Mesendoderm (in vitro differentiated cells): ENCODE measurements around the gene SCP2.

Source experiments
- DNase-seq: peaks from one replicate; pipeline ENCODE4 v3.0.0; 2013
- H2AK5ac ChIP-seq: 2 replicates; pipeline ENCODE4 v1.6.1; 2013; ENCODE audit warnings: low read length, inconsistent platforms
- H2BK120ac ChIP-seq: 2 replicates; pipeline ENCODE4 v1.6.1; 2013; ENCODE audit warnings: low read depth, mild to moderate bottlenecking, low read length, moderate library complexity, mixed read lengths
- H2BK15ac ChIP-seq: replicated peaks from 2 replicates; pipeline ENCODE4 v1.6.1; 2013; ENCODE audit warnings: low read depth, mild to moderate bottlenecking, moderate library complexity
- H2BK5ac ChIP-seq: 2 replicates; pipeline ENCODE4 v1.6.1; 2013; ENCODE audit warnings: low read length, inconsistent platforms
- H3K18ac ChIP-seq: 2 replicates; pipeline ENCODE4 v1.6.1; 2013; ENCODE audit warnings: mild to moderate bottlenecking, low read length, mixed read lengths
- H3K23ac ChIP-seq: one replicate; pipeline ENCODE4 v1.6.1; 2013; ENCODE audit warnings: low read length
- H3K27ac ChIP-seq: 2 replicates; pipeline ENCODE4 v1.5.1; 2013; ENCODE audit warnings: low read depth, mild to moderate bottlenecking, inconsistent platforms, low read length, moderate library complexity
- H3K27me3 ChIP-seq: 2 replicates; pipeline ENCODE4 v1.6.1; 2013; ENCODE audit warnings: low read length, control low read depth, mild to moderate bottlenecking, inconsistent platforms; ENCODE audit not compliant: insufficient read depth, poor library complexity
- H3K36me3 ChIP-seq: 2 replicates; pipeline ENCODE4 v1.6.1; 2013; ENCODE audit warnings: low read length, inconsistent platforms; ENCODE audit not compliant: control insufficient read depth, insufficient read depth
- H3K4ac ChIP-seq: one replicate; pipeline ENCODE4 v1.6.1; 2013; ENCODE audit warnings: low read depth, mild to moderate bottlenecking, low read length, moderate library complexity
- H3K4me1 ChIP-seq: 2 replicates; pipeline ENCODE4 v1.6.1; 2013; ENCODE audit warnings: low read depth, low read length, inconsistent platforms; ENCODE audit not compliant: control insufficient read depth
- H3K4me2 ChIP-seq: 2 replicates; pipeline ENCODE4 v1.6.1; 2013; ENCODE audit warnings: low read length
- H3K4me3 ChIP-seq: 2 replicates; pipeline ENCODE4 v1.5.1; 2013; ENCODE audit warnings: mild to moderate bottlenecking, low read length
- H3K56ac ChIP-seq: one replicate; pipeline ENCODE4 v1.6.1; 2013; ENCODE audit warnings: low read length
- H3K79me1 ChIP-seq: 2 replicates; pipeline ENCODE4 v1.6.1; 2013; ENCODE audit warnings: low read length, inconsistent platforms
- H3K79me2 ChIP-seq: 2 replicates; pipeline ENCODE4 v1.6.1; 2013; ENCODE audit warnings: mild to moderate bottlenecking, low read length; ENCODE audit not compliant: control insufficient read depth, insufficient read depth
- H3K9ac ChIP-seq: 2 replicates; pipeline ENCODE4 v1.6.1; 2013; ENCODE audit warnings: low read length, inconsistent platforms
- H4K5ac ChIP-seq: one replicate; pipeline ENCODE4 v1.6.1; 2013; ENCODE audit warnings: low read length
- H4K8ac ChIP-seq: one replicate; pipeline ENCODE4 v1.6.1; 2013; ENCODE audit warnings: low read depth, mild to moderate bottlenecking, control low read depth, low read length, moderate library complexity
- WGBS: extraction: QIAGEN DNeasy Blood & Tissue Kit; methylation state at CpG from one replicate; pipeline ENCODE4 v1.1.7; 2013; ENCODE audit warnings: low lambda C conversion rate, missing lambda C conversion rate; ENCODE audit not compliant: insufficient coverage; ENCODE audit errors: extremely low coverage; 5-methylcytosine and 5-hydroxymethylcytosine counted together

Gene SCP2

DNA sequence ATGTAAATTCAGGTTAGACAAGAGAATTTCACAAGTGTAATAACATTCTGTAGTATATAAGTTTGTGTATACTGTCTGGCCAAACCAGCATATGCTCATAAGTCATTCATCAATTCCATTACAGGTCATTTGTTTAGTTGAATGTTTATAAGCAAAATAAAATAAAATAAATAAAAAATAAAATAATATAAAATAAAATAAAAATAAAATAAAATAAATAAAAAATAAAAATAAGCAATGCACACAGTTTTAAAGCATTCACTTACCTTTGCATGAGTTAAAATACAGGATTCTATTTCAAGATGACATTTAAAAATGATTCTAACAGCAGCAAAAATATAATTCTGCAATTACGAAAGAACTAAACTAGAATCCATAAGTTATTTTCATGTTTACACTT, 144.8 kb downstream of the SCP2 start:
- Histone ChIP-seq H3K9ac (no peak overlapping the region), H4K8ac (no peak overlapping the region), H3K4me1 (no peaks in the 10 kb centered on the region), H3K18ac (no peak overlapping the region), H4K5ac (no peak overlapping the region), H3K27ac (no peak overlapping the region), H2BK15ac (no peak overlapping the region), H3K79me1 (no peaks in the 10 kb centered on the region), H3K23ac (no peak overlapping the region), H3K56ac (no peak overlapping the region), H2AK5ac (no peak overlapping the region), H2BK5ac (no peak overlapping the region), H3K4me3 (no peak overlapping the region), H2BK120ac (no peak overlapping the region), H3K79me2 (no peaks in the 10 kb centered on the region), H3K27me3 (no peaks in the 10 kb centered on the region), H3K36me3 (no peaks in the 10 kb centered on the region), H3K4ac (no peak overlapping the region), H3K4me2 (no peak overlapping the region)
- no peak for DNase-seq
- WGBS = no CpG with 5 or more reads among the region's 1 CpG

DNA sequence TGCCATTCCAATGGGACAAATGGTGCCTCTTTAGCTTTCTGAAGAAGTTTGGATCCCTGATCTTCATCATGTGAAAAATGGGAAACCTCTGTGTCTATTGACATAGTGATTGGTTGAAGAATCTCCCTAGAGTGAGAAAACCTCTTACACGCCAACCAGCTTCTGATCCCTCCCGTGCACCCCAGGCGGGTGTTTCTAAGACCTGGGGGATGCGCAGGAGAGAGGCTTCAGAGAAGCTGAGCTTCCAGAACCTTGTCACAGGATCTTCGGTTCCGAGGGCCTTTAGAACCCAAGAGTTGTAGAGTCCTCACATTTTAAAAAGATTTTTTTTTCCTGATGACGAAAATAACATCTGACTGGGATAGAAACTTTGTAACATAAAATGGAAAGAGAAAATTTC, 146.2 kb downstream of the SCP2 start:
- no peaks in the 10 kb centered on the region for H3K36me3 ChIP-seq
- H4K5ac ChIP-seq = no peak overlapping the region
- no peak for DNase-seq
- H3K27me3 ChIP-seq = no peaks in the 10 kb centered on the region
- H3K23ac ChIP-seq = no peak overlapping the region
- H3K18ac ChIP-seq = no peak overlapping the region
- no peak overlapping the region for H3K4me2 ChIP-seq
- H3K79me2 ChIP-seq = no peaks in the 10 kb centered on the region
- no CpG with 5 or more reads among the region's 7 CpGs for WGBS
- H3K9ac ChIP-seq = no peak overlapping the region
- no peak overlapping the region for H3K4me3 ChIP-seq
- no peak overlapping the region for H3K56ac ChIP-seq
- no peak overlapping the region for H3K4ac ChIP-seq
- H3K27ac ChIP-seq = no peak overlapping the region
- no peaks in the 10 kb centered on the region for H3K79me1 ChIP-seq
- no peak overlapping the region for H2AK5ac ChIP-seq
- H2BK5ac ChIP-seq = no peak overlapping the region
- no peak overlapping the region for H2BK15ac ChIP-seq
- H2BK120ac ChIP-seq = no peak overlapping the region
- no peak overlapping the region for H4K8ac ChIP-seq
- no peaks in the 10 kb centered on the region for H3K4me1 ChIP-seq

DNA sequence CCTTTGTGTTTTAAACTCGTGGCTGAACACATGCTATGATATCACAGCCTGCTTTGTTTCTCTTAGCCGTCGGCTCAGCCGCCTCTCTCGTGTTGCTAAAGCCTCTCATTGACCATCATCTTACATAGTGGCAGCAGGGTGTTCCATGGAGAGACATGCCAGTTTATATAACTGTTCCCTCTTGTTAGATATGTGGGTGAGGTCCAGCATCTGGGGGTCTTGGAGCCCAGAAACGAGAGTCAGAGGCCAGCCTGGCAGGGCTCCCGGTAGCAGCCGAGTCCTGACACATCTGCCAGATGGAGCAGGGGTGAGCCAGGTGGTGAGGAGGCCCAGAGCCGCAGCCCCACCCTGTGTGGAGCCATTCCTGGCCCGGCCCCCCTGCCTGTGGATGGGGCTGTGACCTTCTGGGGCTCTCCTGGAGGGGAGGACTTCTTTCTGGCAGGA, 146.8 kb downstream of the SCP2 start:
- no peak overlapping the region for H4K8ac ChIP-seq
- H3K4me2 ChIP-seq = no peak overlapping the region
- H3K36me3 ChIP-seq = no peaks in the 10 kb centered on the region
- H3K4me1 ChIP-seq = no peaks in the 10 kb centered on the region
- H4K5ac ChIP-seq = no peak overlapping the region
- no peak overlapping the region for H3K18ac ChIP-seq
- H2BK5ac ChIP-seq = no peak overlapping the region
- no CpG with 5 or more reads among the region's 10 CpGs for WGBS
- H3K9ac ChIP-seq = no peak overlapping the region
- H2BK15ac ChIP-seq = no peak overlapping the region
- no peak overlapping the region for H3K23ac ChIP-seq
- H3K4ac ChIP-seq = no peak overlapping the region
- no peak overlapping the region for H3K4me3 ChIP-seq
- H2BK120ac ChIP-seq = no peak overlapping the region
- H3K27ac ChIP-seq = no peak overlapping the region
- no peaks in the 10 kb centered on the region for H3K79me1 ChIP-seq
- no peaks in the 10 kb centered on the region for H3K27me3 ChIP-seq
- H3K79me2 ChIP-seq = no peaks in the 10 kb centered on the region
- no peak overlapping the region for H3K56ac ChIP-seq
- no peak for DNase-seq
- no peak overlapping the region for H2AK5ac ChIP-seq

DNA sequence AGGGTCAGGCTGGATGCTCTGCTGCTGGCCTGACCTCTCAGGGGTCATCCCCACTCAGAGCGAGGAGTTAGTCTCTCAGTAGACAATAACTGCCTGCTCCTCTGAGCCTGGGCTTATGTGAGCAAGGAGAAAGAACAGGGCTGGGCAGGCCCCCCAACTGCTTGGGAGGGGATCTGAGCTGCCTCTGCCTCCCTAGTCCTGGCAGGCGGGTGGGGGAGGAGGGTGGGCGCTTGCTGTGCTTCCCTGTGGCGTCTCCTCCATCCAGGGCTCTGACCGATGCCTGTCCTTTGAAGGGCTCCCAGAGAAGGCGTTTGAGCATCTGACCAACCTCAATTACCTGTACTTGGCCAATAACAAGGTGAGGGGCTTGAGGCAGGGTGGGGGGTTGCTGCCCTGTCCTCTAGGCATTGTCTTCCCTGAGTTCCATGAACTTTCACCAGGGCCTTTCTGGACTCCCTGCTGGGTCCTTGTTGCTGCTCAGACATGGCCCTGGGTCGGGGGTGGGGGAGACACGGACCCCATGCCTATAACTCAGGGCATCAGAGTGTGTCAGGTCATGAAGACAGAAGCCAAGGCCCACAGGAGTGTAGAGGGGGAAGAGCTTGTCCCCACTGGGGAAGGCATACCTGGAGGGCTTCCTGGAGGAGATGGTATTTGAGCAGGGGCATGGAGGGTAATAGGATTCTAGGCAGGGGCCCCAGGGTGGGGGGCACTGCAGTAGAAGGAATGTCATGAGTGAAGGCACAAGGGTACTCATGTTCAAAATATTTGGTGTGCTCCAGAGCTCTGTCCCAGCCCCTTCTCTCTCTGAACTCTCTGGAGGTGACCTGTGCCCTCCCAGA, 147.5 kb downstream of the SCP2 start:
- no peaks in the 10 kb centered on the region for H3K4me1 ChIP-seq
- H3K4me3 ChIP-seq = no peak overlapping the region

DNA sequence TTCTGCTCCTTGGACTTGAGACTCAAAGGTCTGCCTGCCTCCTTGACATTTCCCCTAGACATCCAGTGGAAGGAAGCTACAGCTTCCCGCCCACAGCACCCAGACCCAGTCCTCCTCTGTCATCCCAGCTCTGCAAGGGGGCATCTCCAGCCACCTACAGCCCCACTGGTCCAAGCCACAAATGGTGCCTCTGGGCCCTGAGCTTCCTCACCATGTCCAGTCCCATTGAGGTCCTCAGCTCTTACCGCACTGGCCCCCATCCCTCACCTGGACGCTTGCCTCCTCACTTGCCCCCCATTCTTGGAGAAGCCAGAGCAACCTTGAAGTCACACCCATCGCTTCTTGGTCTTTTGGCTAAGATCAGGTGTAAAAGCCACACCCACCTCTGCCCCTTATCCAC, 148.1 kb downstream of the SCP2 start:
- Histone ChIP-seq H3K9ac (no peak overlapping the region), H2AK5ac (no peak overlapping the region), H3K56ac (no peak overlapping the region), H2BK5ac (no peak overlapping the region), H3K4ac (no peak overlapping the region), H4K5ac (no peak overlapping the region), H3K36me3 (no peaks in the 10 kb centered on the region), H3K4me1 (no peaks in the 10 kb centered on the region), H2BK15ac (no peak overlapping the region), H3K79me2 (no peaks in the 10 kb centered on the region), H3K27me3 (no peaks in the 10 kb centered on the region), H2BK120ac (no peak overlapping the region), H3K4me2 (no peak overlapping the region), H3K18ac (no peak overlapping the region), H3K23ac (no peak overlapping the region), H3K79me1 (no peaks in the 10 kb centered on the region), H4K8ac (no peak overlapping the region), H3K27ac (no peak overlapping the region), H3K4me3 (no peak overlapping the region)
- no CpG with 5 or more reads among the region's 4 CpGs for WGBS
- DNase-seq = no peak

More for the DNA sequence above, 147.5 kb downstream of the SCP2 start:
- H3K23ac ChIP-seq = no peak overlapping the region
- no peak overlapping the region for H3K4me2 ChIP-seq
- no peaks in the 10 kb centered on the region for H3K27me3 ChIP-seq
- no peaks in the 10 kb centered on the region for H3K36me3 ChIP-seq
- H3K9ac ChIP-seq = no peak overlapping the region
- H4K5ac ChIP-seq = no peak overlapping the region
- H3K27ac ChIP-seq = no peak overlapping the region
- no peak overlapping the region for H3K4ac ChIP-seq
- no peak overlapping the region for H2BK5ac ChIP-seq
- no peak overlapping the region for H3K18ac ChIP-seq
- H3K79me1 ChIP-seq = no peaks in the 10 kb centered on the region
- no peak for DNase-seq
- H4K8ac ChIP-seq = no peak overlapping the region
- WGBS = no CpG with 5 or more reads among the region's 8 CpGs
- H2BK15ac ChIP-seq = no peak overlapping the region
- H3K56ac ChIP-seq = no peak overlapping the region
- no peak overlapping the region for H2BK120ac ChIP-seq
- H3K79me2 ChIP-seq = no peaks in the 10 kb centered on the region
- H2AK5ac ChIP-seq = no peak overlapping the region

DNA sequence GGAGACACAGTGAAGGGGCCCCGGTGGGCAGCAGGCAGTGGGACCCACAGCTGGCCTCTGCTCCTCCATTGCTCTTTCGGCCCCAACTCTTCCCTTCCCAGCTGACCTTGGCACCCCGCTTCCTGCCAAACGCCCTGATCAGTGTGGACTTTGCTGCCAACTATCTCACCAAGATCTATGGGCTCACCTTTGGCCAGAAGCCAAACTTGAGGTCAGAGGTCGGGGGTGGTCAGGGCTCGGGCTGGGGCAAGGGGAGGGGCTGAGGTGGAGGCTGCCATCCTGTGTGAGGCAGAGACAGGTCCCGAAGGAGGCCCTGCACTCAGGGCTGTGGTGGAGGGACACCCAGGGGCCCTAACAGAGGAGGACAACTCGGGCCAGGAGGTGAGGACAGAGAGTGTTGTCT, 148.7 kb downstream of the SCP2 start:
- Histone ChIP-seq H2BK120ac (no peak overlapping the region), H4K5ac (no peak overlapping the region), H3K79me2 (no peaks in the 10 kb centered on the region), H3K27ac (no peak overlapping the region), H2BK15ac (no peak overlapping the region), H4K8ac (no peak overlapping the region), H3K79me1 (no peaks in the 10 kb centered on the region), H3K4me1 (no peaks in the 10 kb centered on the region), H3K36me3 (no peaks in the 10 kb centered on the region), H3K18ac (no peak overlapping the region), H3K4me2 (no peak overlapping the region), H3K4me3 (no peak overlapping the region), H2AK5ac (no peak overlapping the region), H3K56ac (no peak overlapping the region), H2BK5ac (no peak overlapping the region), H3K4ac (no peak overlapping the region), H3K9ac (no peak overlapping the region), H3K27me3 (no peaks in the 10 kb centered on the region), H3K23ac (no peak overlapping the region)
- no peak for DNase-seq
- no CpG with 5 or more reads among the region's 8 CpGs for WGBS
